Natural killer cell (primary cell): ENCODE results near the gene PMPCB. TPM values are rescaled to one million over a fixed set of nuclear protein-coding genes. Genes with fewer than 3 reads are reported as not detected.

ENCODE experiments used
- ATAC-seq, 3 donors: fragments of 150-1000 bp in 2 of 3; fragments of 200-7000 bp in 1 of 3; cut with Tn5 transposase; 1 replicate in 1 of 3; 2 replicates in 2 of 3; pipeline ENCODE4 v1.10.0; 2021; ENCODE audit warnings: mild to moderate bottlenecking in 2 of 3, moderate library complexity in 2 of 3
- DNase-seq, 2 donors: peaks; one replicate each; pipeline versions ENCODE4 v3.0.0 to v3.0.0-alpha.2; 2013 to 2021; ENCODE audit warnings: mixed read lengths in 1 of 2
- H3K27ac ChIP-seq: one replicate; pipeline ENCODE4 v1.5.1; 2013; ENCODE audit warnings: mild to moderate bottlenecking, low read length
- H3K27me3 ChIP-seq: one replicate; pipeline ENCODE4 v1.6.1; 2013; ENCODE audit warnings: low read length; ENCODE audit not compliant: control insufficient read depth, insufficient read depth
- H3K36me3 ChIP-seq: one replicate; pipeline ENCODE4 v1.6.1; 2013; ENCODE audit warnings: low read length; ENCODE audit not compliant: control insufficient read depth, insufficient read depth
- H3K4me1 ChIP-seq: one replicate; pipeline ENCODE4 v1.6.1; 2013; ENCODE audit warnings: low read length; ENCODE audit not compliant: control insufficient read depth, insufficient read depth
- H3K4me3 ChIP-seq: one replicate; pipeline ENCODE4 v1.5.1; 2013; ENCODE audit warnings: low read length
- H3K9me3 ChIP-seq: one replicate; pipeline ENCODE4 v1.6.1; 2013; ENCODE audit warnings: low read length; ENCODE audit not compliant: control insufficient read depth, insufficient read depth
- H3K27ac Mint-ChIP-seq, 2 donors: one replicate each; pipeline ENCODE4 v1.8.0; 2022; ENCODE audit warnings: mild to moderate bottlenecking in 2 of 2, mixed read lengths in 2 of 2, moderate library complexity in 1 of 2
- H3K27me3 Mint-ChIP-seq, 2 donors: one replicate each; pipeline ENCODE4 v1.8.0; 2022; ENCODE audit warnings: low read depth in 2 of 2, mixed read lengths in 2 of 2
- H3K36me3 Mint-ChIP-seq: one replicate; pipeline ENCODE4 v1.8.0; 2022; ENCODE audit warnings: mixed read lengths
- H3K4me1 Mint-ChIP-seq, 2 donors: one replicate each; pipeline ENCODE4 v1.8.0; 2022; ENCODE audit warnings: mixed read lengths in 2 of 2
- H3K4me3 Mint-ChIP-seq: one replicate; pipeline ENCODE4 v1.8.0; 2022; ENCODE audit warnings: mild to moderate bottlenecking, moderate library complexity, mixed read lengths
- H3K9me3 Mint-ChIP-seq, 2 donors: one replicate each; pipeline ENCODE4 v1.8.0; 2022; ENCODE audit warnings: mixed read lengths in 2 of 2
- WGBS: methylation state at CpG from one replicate; pipeline ENCODE4 v1.1.7; 2013; ENCODE audit warnings: missing lambda C conversion rate; ENCODE audit not compliant: insufficient coverage; 5-methylcytosine and 5-hydroxymethylcytosine counted together
- intact Hi-C: fragments of 100-400 bp; cut with micrococcal nuclease; formaldehyde crosslinking; loops from one replicate; pipeline ENCODE4 v1.14.2; 2022
- total RNA-seq, 4 donors: library from RNA; stranded (reverse); fragments of 120-200 nt in 1 of 4; gene quantifications; one replicate each; pipeline versions ENCODE4 v1.2.3 to v1.2.4, GENCODE V29; 2013 to 2022
- TF ChIP-seq, protein P1 (sequence below): fragments of 200-600 bp; IDR thresholded peaks from one replicate; pipeline ENCODE4 v1.8.0; 2022; ENCODE audit warnings: antibody characterized with exemption

Gene PMPCB
- total RNA-seq, 3 donors from 2014 or later (not counting 1 experiment from before 2014, with no cell fraction given) = 65.4 to 77.9 (median 75.9) TPM

DNA sequence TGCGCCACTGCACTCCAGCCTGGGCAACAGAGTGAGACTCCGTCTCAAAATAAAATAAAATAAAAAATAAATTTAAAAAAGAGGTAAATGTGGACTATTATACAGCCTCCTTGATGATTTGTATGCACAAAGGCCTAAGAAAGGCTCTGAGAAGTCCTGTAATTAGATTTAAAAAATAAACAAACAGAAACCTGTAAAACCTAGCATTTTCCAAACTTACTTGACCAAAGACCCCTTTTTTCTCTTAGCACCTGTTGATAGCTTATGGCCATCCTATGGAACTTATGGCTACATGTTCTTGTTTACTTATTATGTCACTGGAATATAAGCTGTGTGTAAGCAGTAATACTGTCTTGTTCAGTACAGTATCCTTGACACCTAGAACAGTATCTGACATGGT, 41.6 kb downstream of the PMPCB start:
- Mint-ChIP-seq H3K27me3 (no peaks in the 10 kb centered on the region), H3K27ac (peak overlapping the region in 1 of 2 donors; percentile 7)
- 100% methylated on average over 1 of the region's 2 CpGs for WGBS

DNA sequence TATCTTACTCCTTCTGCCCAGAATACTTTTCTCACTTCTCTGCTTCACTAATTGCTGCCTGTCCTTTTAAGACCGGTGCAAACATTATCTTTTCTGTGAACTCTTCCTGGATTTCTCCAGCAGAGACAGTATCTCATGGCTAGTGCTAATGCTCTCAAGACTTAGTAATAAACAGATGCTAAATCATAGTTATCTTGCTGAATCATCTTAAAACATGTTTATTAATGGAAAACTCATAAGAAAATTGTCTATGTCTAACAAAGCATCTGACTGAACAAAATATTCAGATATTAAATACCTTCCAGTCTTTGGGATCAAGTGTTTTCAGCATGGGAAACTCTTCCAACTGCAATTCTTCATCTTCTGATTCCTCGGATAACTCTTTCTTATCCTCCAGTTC, 44.2 kb downstream of the PMPCB start:
- intact Hi-C loops = no loop called here
- H3K4me1 Mint-ChIP-seq = peaks cover 38 to 39% of the 10 kb centered on the region in 2 donors
- no peak overlapping the region for H3K27ac Mint-ChIP-seq
- Histone ChIP-seq H3K27ac (no peak overlapping the region), H3K27me3 (no peaks in the 10 kb centered on the region), H3K4me3 (no peak overlapping the region), H3K36me3 (peaks cover 42% of the 10 kb centered on the region), H3K9me3 (no peaks in the 10 kb centered on the region), H3K4me1 (peaks cover 8% of the 10 kb centered on the region)
- 93% methylated on average over 2 of the region's 2 CpGs for WGBS
- DNase-seq = no peak
- TF ChIP-seq, protein P1, sequence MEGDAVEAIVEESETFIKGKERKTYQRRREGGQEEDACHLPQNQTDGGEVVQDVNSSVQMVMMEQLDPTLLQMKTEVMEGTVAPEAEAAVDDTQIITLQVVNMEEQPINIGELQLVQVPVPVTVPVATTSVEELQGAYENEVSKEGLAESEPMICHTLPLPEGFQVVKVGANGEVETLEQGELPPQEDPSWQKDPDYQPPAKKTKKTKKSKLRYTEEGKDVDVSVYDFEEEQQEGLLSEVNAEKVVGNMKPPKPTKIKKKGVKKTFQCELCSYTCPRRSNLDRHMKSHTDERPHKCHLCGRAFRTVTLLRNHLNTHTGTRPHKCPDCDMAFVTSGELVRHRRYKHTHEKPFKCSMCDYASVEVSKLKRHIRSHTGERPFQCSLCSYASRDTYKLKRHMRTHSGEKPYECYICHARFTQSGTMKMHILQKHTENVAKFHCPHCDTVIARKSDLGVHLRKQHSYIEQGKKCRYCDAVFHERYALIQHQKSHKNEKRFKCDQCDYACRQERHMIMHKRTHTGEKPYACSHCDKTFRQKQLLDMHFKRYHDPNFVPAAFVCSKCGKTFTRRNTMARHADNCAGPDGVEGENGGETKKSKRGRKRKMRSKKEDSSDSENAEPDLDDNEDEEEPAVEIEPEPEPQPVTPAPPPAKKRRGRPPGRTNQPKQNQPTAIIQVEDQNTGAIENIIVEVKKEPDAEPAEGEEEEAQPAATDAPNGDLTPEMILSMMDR = no peak
- H3K27me3 Mint-ChIP-seq = no peaks in the 10 kb centered on the region
- peaks cover 7% of the 10 kb centered on the region for H3K36me3 Mint-ChIP-seq
- no peak overlapping the region for H3K4me3 Mint-ChIP-seq
- H3K9me3 Mint-ChIP-seq = no peaks in the 10 kb centered on the region
- no peak for ATAC-seq

More for the DNA sequence above, 41.6 kb downstream of the PMPCB start:
- no peaks in the 10 kb centered on the region for H3K9me3 Mint-ChIP-seq
- TF ChIP-seq, protein P1 = no peak
- DNase-seq (no peak), ATAC-seq (no peak)
- Histone ChIP-seq H3K27ac (no peak overlapping the region), H3K4me1 (peaks cover 4% of the 10 kb centered on the region), H3K9me3 (no peaks in the 10 kb centered on the region), H3K27me3 (no peaks in the 10 kb centered on the region), H3K36me3 (peaks cover 43% of the 10 kb centered on the region), H3K4me3 (no peak overlapping the region)
- H3K4me1 Mint-ChIP-seq = peaks cover 33 to 34% of the 10 kb centered on the region in 2 donors
- peaks cover 7% of the 10 kb centered on the region for H3K36me3 Mint-ChIP-seq
- intact Hi-C loops = no loop called here
- H3K4me3 Mint-ChIP-seq = no peak overlapping the region

DNA sequence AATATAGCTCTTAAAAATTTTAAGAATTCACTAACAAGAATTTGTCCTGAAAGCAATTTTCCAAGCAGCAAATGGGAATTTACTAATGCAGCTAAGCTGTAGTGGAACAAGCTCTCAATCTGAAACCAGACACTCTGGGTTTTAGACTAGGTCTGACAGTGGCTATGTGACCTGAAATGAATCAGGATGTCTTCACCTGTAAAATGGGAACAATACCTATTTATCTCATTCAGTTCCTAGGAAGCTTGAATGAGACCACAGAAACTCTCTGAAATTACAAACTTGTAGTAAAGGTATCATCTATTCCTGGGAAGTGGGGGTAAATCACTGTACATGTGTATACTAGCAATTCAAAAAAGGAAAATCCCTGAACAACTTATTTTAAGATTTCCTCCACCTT, 46.1 kb downstream of the PMPCB start:
- H3K4me3 ChIP-seq = peak overlapping the region; percentile 83
- TF ChIP-seq, protein P1 = no peak
- Mint-ChIP-seq H3K9me3 (no peaks in the 10 kb centered on the region), H3K36me3 (peaks cover 7% of the 10 kb centered on the region), H3K4me3 (peak overlapping the region; percentile 99), H3K4me1 (peaks cover 51% of the 10 kb centered on the region in 2 donors), H3K27ac (peak overlapping the region; percentile 94 to 96), H3K27me3 (no peaks in the 10 kb centered on the region)
- no peak for ATAC-seq
- H3K27ac ChIP-seq = no peak overlapping the region
- no peak for DNase-seq
- no peaks in the 10 kb centered on the region for H3K27me3 ChIP-seq
- intact Hi-C loops = no loop called here
- peaks cover 11% of the 10 kb centered on the region for H3K4me1 ChIP-seq
- H3K36me3 ChIP-seq = peaks cover 28% of the 10 kb centered on the region
- H3K9me3 ChIP-seq = no peaks in the 10 kb centered on the region
